Lower leg skin (tissue), 3 donors: ENCODE results near the gene PXMP2.

Source experiments
- CTCF ChIP-seq, 3 donors: fragments of 450-650 bp; IDR thresholded peaks; one replicate each; pipeline ENCODE4 v1.5.1; 2016; ENCODE audit warnings: antibody characterized with exemption in 3 of 3, mild to moderate bottlenecking in 3 of 3, moderate library complexity in 2 of 3
- POLR2A ChIP-seq, 2 donors: fragments of 450-650 bp; IDR thresholded peaks; one replicate each; pipeline ENCODE4 v1.6.1; 2016 to 2017; ENCODE audit warnings: antibody characterized with exemption in 2 of 2, mild to moderate bottlenecking in 1 of 2, moderate library complexity in 1 of 2

- TF ChIP-seq POLR2A (IDR thresholded peaks at IDR 0.05) (no peak), CTCF (IDR thresholded peaks at IDR 0.05) (no peak)
Measured at GRCh38 chr12:132715874-132716273, 28.5 kb downstream of the PXMP2 start.
